Uterus (tissue), 4 donors: ENCODE results near the gene PTPRD. TPM values are rescaled to one million over a fixed set of nuclear protein-coding genes. Genes with fewer than 3 reads are reported as not detected.

Experiments used
- DNase-seq, 2 donors: peaks; one replicate each; pipeline ENCODE4 v3.0.0-alpha.2; 2019 to 2020
- H3K27ac ChIP-seq, 2 donors: fragments of 200-600 bp; sonication (generic); 1 replicate in 1 of 2; 2 replicates in 1 of 2; pipeline ENCODE4 v1.5.1; 2016 to 2018
- H3K27me3 ChIP-seq, 2 donors: fragments of 200-600 bp; sonication (generic); one replicate each; pipeline ENCODE4 v1.5.1; 2018 to 2019; ENCODE audit warnings: control low read depth in 1 of 2
- H3K36me3 ChIP-seq, 2 donors: fragments of 200-600 bp; sonication (generic); one replicate each; pipeline ENCODE4 v1.5.1; 2019; ENCODE audit warnings: control low read depth in 1 of 2
- H3K4me1 ChIP-seq, 2 donors: fragments of 200-600 bp; sonication (generic); one replicate each; pipeline ENCODE4 v1.5.1; 2018 to 2019; ENCODE audit warnings: control low read depth in 1 of 2
- H3K4me3 ChIP-seq, 2 donors: fragments of 200-600 bp; sonication (generic); 1 replicate in 1 of 2; 2 replicates in 1 of 2; pipeline ENCODE4 v1.5.1; 2018 to 2019; ENCODE audit warnings: mild to moderate bottlenecking in 1 of 2
- H3K9me3 ChIP-seq, 2 donors: fragments of 200-600 bp; sonication (generic); one replicate each; pipeline ENCODE4 v1.5.1; 2019; ENCODE audit warnings: control low read depth in 1 of 2
- CTCF ChIP-seq, 4 experiments: fragments of 200-600 bp in 2 of 4; fragments of 450-650 bp in 2 of 4; sonication (generic) in 2 of 4; IDR thresholded peaks; one replicate each; pipeline ENCODE4 v1.5.1; 2016 to 2019; ENCODE audit warnings: antibody characterized with exemption in 4 of 4, mild to moderate bottlenecking in 2 of 4, moderate library complexity in 1 of 4
- POLR2A ChIP-seq, 2 donors: fragments of 450-650 bp; IDR thresholded peaks; one replicate each; pipeline ENCODE4 v1.6.1; 2016; ENCODE audit warnings: antibody characterized with exemption in 2 of 2, mild to moderate bottlenecking in 1 of 2, moderate library complexity in 1 of 2
- intact Hi-C: fragments of 100-400 bp; cut with DNase I; formaldehyde crosslinking; loops from one replicate; pipeline ENCODE4 v1.15.1; 2023; ENCODE audit warnings: low total_unique reads
- total RNA-seq, 4 donors: library from RNA; depleted of rRNA in 3 of 4; stranded (reverse); fragments of >200 nt in 3 of 4; gene quantifications; one replicate each; pipeline versions ENCODE4 v1.1.0 to v1.2.4, GENCODE V29; 2014 to 2023
- donor health status: DM: yes; HTN: yes; CAD: no.

The PTPRD gene
- total RNA-seq, 4 donors from 2014 or later, result 1.2 to 136 (median 26.4) TPM

GRCh38 chr9:10411272-10411671 is 201.5 kb downstream of the PTPRD start:
- H3K9me3 ChIP-seq, result no peaks in the 10 kb centered on the region
- no peak for DNase-seq
- H3K4me1 ChIP-seq, result no peaks in the 10 kb centered on the region
- no peak overlapping the region for H3K4me3 ChIP-seq
- no peaks in the 10 kb centered on the region for H3K27me3 ChIP-seq
- TF ChIP-seq CTCF (IDR thresholded peaks at IDR 0.05) (no peak), POLR2A (IDR thresholded peaks at IDR 0.05) (no peak)
- no peaks in the 10 kb centered on the region for H3K36me3 ChIP-seq
- no peak overlapping the region for H3K27ac ChIP-seq
- intact Hi-C loops, result no loop called here

GRCh38 chr9:10403283-10403682 is 209.5 kb downstream of the PTPRD start:
- H3K9me3 ChIP-seq, result no peaks in the 10 kb centered on the region
- H3K27ac ChIP-seq, result no peak overlapping the region
- no peaks in the 10 kb centered on the region for H3K27me3 ChIP-seq
- intact Hi-C loops, result no loop called here
- H3K4me1 ChIP-seq, result no peaks in the 10 kb centered on the region
- no peak overlapping the region for H3K4me3 ChIP-seq
- DNase-seq, result no peak
- no peak for TF ChIP-seq POLR2A (IDR thresholded peaks at IDR 0.05)
- no peak for TF ChIP-seq CTCF (IDR thresholded peaks at IDR 0.05)
- no peaks in the 10 kb centered on the region for H3K36me3 ChIP-seq

- no peaks in the 10 kb centered on the region for H3K4me1 ChIP-seq
- H3K9me3 ChIP-seq, result no peaks in the 10 kb centered on the region
- H3K4me3 ChIP-seq, result no peak overlapping the region
- TF ChIP-seq CTCF (IDR thresholded peaks at IDR 0.05) (no peak), POLR2A (IDR thresholded peaks at IDR 0.05) (no peak)
- no peak overlapping the region for H3K27ac ChIP-seq
- H3K27me3 ChIP-seq, result no peaks in the 10 kb centered on the region
- H3K36me3 ChIP-seq, result no peaks in the 10 kb centered on the region
- DNase-seq, result no peak
- intact Hi-C loops, result no loop called here
These were observed 216.2 kb downstream of the PTPRD start for GRCh38 chr9:10396615-10397014.

- intact Hi-C loops, result no loop called here
- DNase-seq, result no peak
- TF ChIP-seq CTCF (IDR thresholded peaks at IDR 0.05) (no peak), POLR2A (IDR thresholded peaks at IDR 0.05) (no peak)
- Histone ChIP-seq H3K27ac (no peak overlapping the region), H3K27me3 (no peaks in the 10 kb centered on the region), H3K36me3 (no peaks in the 10 kb centered on the region), H3K9me3 (no peaks in the 10 kb centered on the region), H3K4me1 (no peaks in the 10 kb centered on the region), H3K4me3 (no peak overlapping the region)
These were observed 225.5 kb downstream of the PTPRD start for GRCh38 chr9:10387282-10387681.

- H3K36me3 ChIP-seq, result no peaks in the 10 kb centered on the region
- no peaks in the 10 kb centered on the region for H3K27me3 ChIP-seq
- no peak for DNase-seq
- no peak overlapping the region for H3K4me3 ChIP-seq
- no peaks in the 10 kb centered on the region for H3K4me1 ChIP-seq
- intact Hi-C loops, result no loop called here
- no peak overlapping the region for H3K27ac ChIP-seq
- no peaks in the 10 kb centered on the region for H3K9me3 ChIP-seq
- TF ChIP-seq CTCF (IDR thresholded peaks at IDR 0.05) (no peak), POLR2A (IDR thresholded peaks at IDR 0.05) (no peak)
These were observed 241.0 kb downstream of the PTPRD start for GRCh38 chr9:10371824-10372223.
